Measurements from ENCODE around the gene MTUS2.

MTUS2 gene

DNA sequence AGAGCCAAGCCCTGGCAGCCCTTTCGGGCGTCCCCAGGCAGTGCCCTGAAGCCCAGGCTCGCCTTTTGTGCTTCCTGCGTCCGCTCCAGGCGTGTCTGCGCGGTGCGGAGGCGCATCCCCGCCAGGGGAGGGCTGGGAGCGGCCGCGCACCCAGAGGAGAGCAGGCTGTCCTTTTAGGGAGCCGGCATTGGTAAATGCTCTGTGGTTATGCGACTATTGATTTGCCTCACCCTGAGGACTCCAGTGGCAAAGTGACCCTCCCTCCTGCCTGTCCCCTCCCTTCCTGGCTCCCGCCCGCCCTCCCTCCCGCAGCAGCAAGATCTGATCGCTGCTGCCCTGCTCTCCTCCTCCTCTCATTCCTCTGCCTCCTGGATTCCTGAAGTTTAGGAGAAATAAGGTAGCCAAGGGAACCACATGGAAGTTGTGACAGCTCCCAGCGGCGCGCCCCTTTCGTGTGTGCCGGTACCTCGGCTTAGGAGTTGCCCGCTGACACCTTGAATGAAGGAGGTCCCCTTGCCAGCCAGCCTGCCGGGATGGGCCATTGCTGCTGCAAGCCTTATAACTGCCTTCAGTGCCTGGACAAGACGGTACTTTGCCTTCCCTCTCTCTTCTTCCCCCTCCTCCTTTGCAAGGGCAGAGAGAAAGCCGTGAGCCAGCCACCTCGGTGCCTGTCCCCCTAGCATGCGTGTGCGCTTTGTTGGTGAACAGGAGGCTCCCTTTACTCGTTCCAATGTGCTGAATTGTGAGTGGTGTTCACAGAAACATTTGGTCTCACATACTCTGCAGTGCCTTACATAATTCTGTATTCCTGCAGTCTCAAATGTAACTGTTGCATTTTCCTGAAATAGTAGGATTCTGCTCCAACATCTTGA, 608.4 kb downstream of the MTUS2 start:
- no peak for DNase-seq

- no peak for DNase-seq
Measured at GRCh38 chr13:29429286-29429900, 609.3 kb downstream of the MTUS2 start.

GRCh38 chr13:29434217-29434945, 614.2 kb downstream of the MTUS2 start:
- peak in 1 of 2 donors; percentile 15 for DNase-seq

GRCh38 chr13:29435125-29435911, 615.2 kb downstream of the MTUS2 start:
- DNase-seq: no peak

- no peak for DNase-seq
Measured at GRCh38 chr13:29436291-29436690, 616.2 kb downstream of the MTUS2 start.

DNA sequence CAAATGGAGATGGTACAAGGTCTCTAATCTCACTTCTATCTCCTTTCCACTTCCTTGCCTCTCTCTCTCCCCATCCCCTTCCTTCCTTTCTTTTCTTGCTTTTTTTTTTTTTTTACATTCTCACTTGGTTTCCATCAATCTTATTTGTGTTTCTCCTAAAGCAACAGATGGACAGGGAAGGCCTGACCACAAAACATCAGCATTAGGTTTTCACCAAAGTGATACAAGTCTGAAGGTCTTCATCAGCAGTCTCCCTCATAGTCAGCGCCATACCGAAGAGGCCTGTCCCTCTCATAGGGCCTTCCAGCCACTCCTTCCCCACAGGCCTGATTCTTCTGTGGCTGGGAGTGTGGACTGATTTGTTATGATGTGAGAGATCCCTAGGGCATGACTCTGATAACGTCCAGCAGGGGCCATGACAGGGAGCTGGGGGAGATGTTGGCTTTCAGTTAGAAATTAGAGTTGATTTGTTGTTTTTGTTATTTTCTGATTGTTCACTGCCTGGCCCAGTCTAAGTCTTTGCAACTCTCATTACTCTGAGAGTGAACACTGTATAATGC, 616.7 kb downstream of the MTUS2 start:
- no peak for DNase-seq

DNA sequence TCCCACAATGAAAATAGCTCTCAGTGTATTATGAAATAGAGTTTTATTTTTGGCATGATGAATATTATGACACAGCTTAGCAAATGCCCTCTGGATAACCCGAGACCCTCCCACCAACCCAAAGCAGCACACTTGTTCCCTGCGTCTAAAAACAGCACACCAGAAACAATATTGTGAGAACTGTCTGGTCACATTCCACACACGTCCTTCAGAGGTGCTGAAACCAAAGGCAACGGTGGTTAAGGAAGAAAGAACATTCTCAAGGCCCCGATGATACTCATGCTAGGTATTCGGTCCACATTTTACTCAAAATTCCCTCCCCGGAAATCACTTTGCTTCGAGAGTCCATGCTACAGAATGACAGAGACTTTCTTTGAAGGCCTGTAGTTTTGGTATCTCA, 618.6 kb downstream of the MTUS2 start:
- DNase-seq: no peak

GRCh38 chr13:29439601-29440388, 619.7 kb downstream of the MTUS2 start:
- no peak for DNase-seq

DNA sequence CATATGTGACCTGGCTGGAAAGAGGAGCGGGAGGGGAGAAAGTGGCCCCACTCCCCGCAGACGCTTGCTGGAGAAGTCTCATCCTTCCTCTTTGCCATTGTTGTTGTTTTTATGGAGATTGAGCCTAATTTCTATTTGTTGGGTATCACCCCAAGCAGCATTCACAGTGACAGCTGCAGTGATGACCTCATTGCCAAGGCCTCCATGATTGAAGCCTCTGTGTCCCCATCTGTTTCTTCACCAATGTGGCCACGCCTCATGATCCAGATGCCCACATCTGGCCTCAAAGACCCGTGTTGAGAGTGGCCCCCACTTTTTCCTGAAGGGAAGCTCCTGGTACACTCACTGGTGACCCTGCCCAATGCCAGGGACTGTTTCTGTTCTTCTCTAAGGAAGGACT, 621.2 kb downstream of the MTUS2 start:
- no peak for DNase-seq

DNA sequence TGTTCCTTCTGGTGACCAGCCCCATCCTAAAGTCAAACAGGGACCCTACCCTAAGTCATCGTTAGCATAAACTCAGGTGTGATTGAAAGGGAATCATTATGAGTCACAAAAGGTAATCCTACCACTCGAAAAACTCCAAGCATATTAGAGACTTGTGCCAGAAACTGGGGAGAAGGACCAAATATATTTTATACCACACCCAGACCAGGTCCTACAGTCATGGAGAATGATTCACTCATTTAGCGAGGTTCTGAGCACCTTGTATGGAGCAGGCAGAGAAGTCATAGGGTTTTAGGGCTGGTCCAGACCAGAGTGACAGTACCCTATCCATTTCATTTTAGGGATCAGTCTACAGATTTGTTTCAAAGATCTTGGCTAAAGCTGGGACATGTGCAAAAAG, 625.9 kb downstream of the MTUS2 start:
- no peak for DNase-seq

DNA sequence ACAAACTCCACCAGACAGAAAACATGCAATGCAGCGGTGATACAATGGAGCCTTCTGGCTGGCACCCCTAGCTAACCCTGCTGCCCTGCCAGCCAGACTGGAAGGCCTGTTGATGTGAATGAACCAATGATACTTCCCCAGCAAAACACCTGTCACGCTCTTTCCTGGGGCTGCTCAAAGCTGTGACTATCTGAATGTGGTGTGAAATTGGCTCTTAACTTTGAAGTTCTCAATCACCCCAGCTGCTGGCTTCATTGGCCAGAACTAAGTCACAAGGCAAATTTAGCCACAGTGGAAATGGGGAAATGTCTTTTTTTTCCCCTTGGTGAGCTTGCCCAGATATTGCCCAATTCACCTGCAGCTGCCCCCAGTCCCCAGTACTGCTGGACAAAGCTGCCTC, 628.0 kb downstream of the MTUS2 start:
- no peak for DNase-seq

DNA sequence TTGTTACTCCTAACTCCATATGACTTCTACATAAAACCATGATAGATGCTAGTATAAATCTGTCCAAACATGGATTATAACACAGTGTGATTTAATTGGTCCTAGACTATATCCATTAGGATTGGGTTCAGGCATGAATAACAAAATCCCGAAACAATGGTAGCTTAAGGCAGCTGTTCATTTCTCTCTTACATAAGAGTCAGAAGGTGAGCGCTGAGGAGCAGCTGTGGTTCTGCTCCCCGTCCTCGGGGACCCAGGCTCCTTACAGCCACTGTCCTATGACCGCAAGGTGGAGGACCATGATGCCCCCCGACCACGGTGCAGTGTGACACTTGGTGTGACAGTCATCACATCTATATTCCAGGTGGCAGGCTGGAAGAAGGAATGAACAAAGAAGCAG, 629.6 kb downstream of the MTUS2 start:
- no peak for DNase-seq

DNA sequence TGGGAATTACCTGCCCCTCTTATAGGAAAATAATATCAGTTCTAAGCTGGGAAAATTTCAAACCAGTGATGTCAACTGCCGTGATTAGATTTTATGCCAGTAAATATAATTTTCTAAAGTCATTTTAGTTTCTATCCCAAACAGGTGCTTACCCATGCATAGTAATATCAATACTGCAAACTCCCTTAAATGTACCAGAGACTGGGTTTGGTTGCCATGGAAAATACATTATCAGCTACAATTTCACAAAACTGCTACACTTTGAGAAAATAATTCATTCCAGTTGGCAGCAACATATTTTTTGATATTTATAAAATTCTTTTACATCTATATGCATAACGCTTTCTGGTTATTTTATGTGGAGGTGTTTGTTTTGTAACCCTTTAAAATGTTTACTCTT, 631.8 kb downstream of the MTUS2 start:
- DNase-seq: no peak

DNA sequence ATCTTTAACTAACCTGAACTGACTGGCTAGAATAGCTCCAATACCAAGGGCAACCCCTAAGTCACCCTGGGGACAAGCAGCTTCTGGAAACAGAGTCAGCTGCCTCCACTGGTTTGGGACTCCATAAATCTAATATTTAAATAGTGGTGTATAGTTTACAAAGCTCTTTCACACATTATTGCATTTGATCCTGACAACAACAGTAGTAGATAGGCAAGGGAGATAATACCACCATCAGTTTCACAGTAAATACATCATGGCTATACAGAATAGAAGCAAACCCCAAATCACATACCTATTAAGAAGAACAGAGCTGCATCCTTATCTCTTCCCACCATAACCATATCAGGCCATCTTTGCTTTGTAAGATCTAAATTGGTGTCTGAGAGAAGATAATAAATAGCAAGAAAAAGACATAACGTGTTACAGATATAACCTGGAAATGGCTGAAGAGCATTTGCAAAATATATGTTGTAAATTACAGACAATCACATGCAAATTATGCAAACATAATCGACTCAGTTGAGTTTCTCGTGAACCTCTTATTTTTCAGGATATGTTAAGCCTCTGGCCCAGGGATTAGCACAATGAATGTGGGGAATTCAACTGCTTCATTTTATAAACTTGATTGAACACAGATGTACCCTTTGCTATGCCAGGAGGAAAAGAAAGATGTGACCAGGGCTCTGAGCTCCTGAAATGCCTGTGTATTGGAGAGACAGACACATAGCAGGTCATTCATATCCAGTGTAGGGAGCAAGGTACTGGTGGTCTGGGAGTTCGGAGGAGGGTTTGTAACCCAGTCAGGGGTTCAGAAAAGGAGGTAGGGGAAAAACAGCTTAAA, 632.9 kb downstream of the MTUS2 start:
- DNase-seq: no peak

- DNase-seq: no peak
Measured at GRCh38 chr13:29453617-29454011, 633.5 kb downstream of the MTUS2 start.

- no peak for DNase-seq
Measured at GRCh38 chr13:29454931-29455481, 634.9 kb downstream of the MTUS2 start.

DNA sequence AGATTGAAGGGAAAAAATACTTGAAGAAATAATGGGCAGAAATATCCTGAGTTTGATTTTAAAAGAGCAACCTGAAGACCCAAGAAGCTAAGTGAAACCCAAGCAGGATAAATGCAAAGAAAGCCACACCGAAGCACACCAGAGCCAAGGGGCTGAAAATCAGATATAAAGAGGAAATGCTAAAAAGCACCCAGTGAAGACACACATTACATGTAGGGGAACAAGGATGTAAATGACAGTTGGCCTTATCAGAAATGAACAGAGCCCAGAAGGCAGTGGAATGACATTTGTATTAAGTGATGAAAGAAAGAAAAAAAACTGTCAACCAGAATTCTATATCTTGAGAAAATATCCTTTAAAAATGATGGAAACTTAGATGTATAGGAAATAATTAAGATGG, 636.3 kb downstream of the MTUS2 start:
- DNase-seq: no peak

DNA sequence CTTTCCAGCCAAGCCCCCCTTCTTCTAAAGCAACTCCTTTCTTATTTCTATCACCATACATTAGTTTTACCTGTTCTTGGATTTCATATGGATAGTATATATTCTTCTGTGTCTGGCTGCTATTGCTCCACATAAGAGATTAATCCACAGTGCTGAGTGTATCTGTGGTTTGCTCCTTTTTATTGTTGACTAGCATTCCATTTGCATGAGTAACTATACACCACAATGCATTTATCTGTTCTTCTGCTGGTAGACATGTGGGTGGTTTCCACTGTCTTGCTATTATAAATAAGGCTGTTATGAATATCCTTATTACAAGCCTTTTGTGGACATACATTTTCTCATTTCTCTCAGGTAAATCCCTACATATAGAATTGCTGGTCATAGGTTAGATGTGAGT, 637.2 kb downstream of the MTUS2 start:
- no peak for DNase-seq

- no peak for DNase-seq
Measured at GRCh38 chr13:29458419-29458818, 638.3 kb downstream of the MTUS2 start.

DNA sequence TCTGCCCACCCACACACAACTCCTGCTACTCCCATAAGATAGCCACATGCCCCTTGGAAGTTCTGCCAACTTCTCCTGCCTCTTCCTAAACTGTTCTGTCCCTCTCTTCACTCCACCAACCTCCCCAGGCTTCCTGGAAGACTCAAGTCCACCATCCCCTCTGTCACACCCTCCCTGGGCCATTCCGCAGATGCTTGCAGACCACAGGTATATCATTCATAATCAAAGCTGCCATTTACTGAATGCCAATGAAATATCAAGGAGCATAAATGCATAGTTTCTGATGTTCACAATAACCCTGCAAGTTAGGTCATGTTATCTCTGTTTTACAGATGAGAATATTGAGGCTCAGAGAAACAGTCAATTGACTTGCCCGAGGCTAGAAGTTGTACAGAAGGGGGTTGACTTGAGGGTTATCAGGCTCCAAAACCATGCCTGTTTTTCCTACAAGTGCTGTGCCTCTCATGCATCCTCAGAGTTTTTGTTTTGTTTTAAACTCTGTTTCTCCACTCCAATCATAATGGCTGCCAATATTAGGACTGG, 639.7 kb downstream of the MTUS2 start:
- no peak for DNase-seq

All from CD4-positive, alpha-beta T cell treated with Interleukin-4 for 1 hour (primary cell).